GM12801 (cell line): ENCODE results near the gene CACNA2D2.

Experiments used
- TF ChIP-seq, protein P1 (sequence below): IDR thresholded peaks from one replicate; pipeline ENCODE4 v1.5.1; 2011; ENCODE audit warnings: control low read depth; ENCODE audit not compliant: insufficient read length; ENCODE audit errors: extremely low read depth

The CACNA2D2 gene

GRCh38 chr3:50352781-50353180 is 150.7 kb downstream of the CACNA2D2 start:
- TF ChIP-seq, protein P1, sequence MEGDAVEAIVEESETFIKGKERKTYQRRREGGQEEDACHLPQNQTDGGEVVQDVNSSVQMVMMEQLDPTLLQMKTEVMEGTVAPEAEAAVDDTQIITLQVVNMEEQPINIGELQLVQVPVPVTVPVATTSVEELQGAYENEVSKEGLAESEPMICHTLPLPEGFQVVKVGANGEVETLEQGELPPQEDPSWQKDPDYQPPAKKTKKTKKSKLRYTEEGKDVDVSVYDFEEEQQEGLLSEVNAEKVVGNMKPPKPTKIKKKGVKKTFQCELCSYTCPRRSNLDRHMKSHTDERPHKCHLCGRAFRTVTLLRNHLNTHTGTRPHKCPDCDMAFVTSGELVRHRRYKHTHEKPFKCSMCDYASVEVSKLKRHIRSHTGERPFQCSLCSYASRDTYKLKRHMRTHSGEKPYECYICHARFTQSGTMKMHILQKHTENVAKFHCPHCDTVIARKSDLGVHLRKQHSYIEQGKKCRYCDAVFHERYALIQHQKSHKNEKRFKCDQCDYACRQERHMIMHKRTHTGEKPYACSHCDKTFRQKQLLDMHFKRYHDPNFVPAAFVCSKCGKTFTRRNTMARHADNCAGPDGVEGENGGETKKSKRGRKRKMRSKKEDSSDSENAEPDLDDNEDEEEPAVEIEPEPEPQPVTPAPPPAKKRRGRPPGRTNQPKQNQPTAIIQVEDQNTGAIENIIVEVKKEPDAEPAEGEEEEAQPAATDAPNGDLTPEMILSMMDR = no peak

- TF ChIP-seq, protein P1 = no peak
Measured at GRCh38 chr3:50351323-50351697, 152.1 kb downstream of the CACNA2D2 start.

DNA sequence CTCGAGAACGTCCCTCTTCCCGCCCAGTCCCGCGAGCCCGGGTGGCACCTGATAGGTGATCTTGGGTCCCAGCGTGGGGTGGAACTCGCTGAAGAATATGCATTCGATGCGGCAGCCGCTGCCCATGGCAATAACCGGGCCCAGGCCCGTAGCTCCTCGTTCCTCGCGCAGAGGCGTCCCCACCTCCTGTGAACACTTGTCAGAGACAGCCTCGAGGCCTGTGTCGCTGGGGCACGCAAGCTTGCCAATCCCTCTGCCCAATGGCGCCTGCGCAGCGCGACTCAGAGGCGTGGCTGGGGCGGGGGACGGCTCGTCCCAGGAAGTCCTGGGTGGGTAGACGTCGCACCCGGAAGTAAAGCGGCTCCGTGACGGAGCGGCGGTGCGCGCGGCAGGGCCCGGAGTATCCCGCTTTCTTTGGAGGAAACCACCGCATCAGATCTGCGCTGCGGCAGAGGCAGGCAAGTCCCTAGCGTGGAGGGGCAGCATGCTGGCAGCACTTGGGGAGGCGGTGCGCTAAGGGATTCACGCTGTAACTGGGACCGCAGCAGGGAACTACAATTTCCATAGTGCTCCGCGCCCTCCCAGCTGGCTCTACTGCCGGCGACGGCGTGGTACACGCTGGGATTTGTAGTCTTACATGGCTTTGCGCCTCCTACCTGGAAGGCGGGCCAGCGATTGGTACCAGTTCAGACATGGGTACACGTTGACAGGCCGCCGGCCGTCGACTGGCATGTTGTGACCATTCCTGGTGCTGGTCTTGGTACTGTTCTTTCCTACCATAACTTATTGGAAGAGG is 152.7 kb downstream of the CACNA2D2 start, which contains the start of the genes CYB561D2 and NPRL2:
CYB561D2 (plus strand) TSS at position 336 of the 796 bp plus-strand sequence. CDS start 572 bp downstream, outside the sequence.
NPRL2 (minus strand) TSS at position 249 of the 796 bp plus-strand sequence; CDS start at position 126, 123 bp downstream.
- TF ChIP-seq, protein P1 = no peak

- TF ChIP-seq, protein P1 = no peak
Measured at GRCh38 chr3:50350213-50350526, 153.3 kb downstream of the CACNA2D2 start.

GRCh38 chr3:50347187-50347813 is 156.1 kb downstream of the CACNA2D2 start:
- TF ChIP-seq, protein P1 = no peak

- TF ChIP-seq, protein P1 = no peak
Measured at GRCh38 chr3:50345586-50346234, 157.7 kb downstream of the CACNA2D2 start, which contains the start of gene ZMYND10. ZMYND10 (minus strand) TSS chr3:50345732; CDS start chr3:50345579, 153 bp downstream.

DNA sequence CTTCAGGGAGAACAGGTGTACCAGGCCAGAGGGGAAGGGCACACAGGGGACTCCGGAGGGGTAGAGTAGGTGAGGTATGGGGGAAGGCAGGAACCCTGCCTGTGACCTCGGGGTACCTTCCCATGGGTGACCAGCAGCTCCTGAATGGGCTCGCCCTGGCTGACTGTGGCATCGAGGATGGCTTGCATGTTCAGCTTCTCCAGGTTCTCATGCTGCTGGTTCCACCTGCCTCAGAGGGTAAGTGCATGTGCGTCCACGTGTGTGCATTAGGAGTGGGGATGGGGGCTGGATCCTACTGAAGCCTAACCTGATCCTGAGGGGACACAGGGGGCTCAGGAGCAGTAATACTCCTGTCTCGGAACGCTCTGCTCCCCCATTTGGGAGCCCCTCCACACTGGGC is 158.4 kb downstream of the CACNA2D2 start:
- TF ChIP-seq, protein P1 = no peak
